A549 (cell line): Measurements from ENCODE around the gene USP49. TPM values are rescaled to one million over a fixed set of nuclear protein-coding genes. Genes with fewer than 3 reads are reported as not detected.

ENCODE experiments used
- ATAC-seq, 2 experiments: fragments of 200-7000 bp in 1 of 2; fragments of >200 bp in 1 of 2; cut with Nextera tagmentation in 1 of 2; cut with Tn5 transposase in 1 of 2; 3 replicates each; pipeline versions ENCODE4 v1.8.0 to v1.9.1; 2018 to 2020; ENCODE audit warnings: mild to moderate bottlenecking in 1 of 2, moderate library complexity in 1 of 2
- CTCF ChIA-PET: fragments of 300-600 bp; sonication (Branson Sonifier 250); formaldehyde crosslinking; extraction: SDS; loops from one replicate; lab custom pipeline; 2021; ENCODE audit warnings: antibody characterized with exemption, inconsistent platforms; lab: Yijun Ruan, JAX
- POLR2A ChIA-PET: fragments of 350-600 bp; formaldehyde crosslinking; extraction: SDS; loops from one replicate; lab custom pipeline; 2021; ENCODE audit warnings: antibody characterized with exemption, inconsistent platforms; lab: Yijun Ruan, JAX
- DNase-seq, 2 experiments: peaks; one replicate each; pipeline versions ENCODE4 v3.0.0 to v3.0.0-alpha.2; 2011 to 2016; ENCODE audit warnings: low read depth in 1 of 2, low spot score in 1 of 2
- FAIRE-seq: peaks from 2 replicates; lab custom pipeline; 2011; peaks lifted over from hg19 to GRCh38; lab: Jason Lieb, UNC
- H3K27ac ChIP-seq, 2 experiments: fragments of >200 bp; sonication (Bioruptor Twin); formaldehyde crosslinking; 3 replicates each; pipeline ENCODE4 v1.5.1; 2016 to 2017
- H3K4me1 ChIP-seq: fragments of >200 bp; sonication (Bioruptor Twin); formaldehyde crosslinking; 3 replicates; pipeline ENCODE4 v1.6.1; 2016
- H3K4me2 ChIP-seq: fragments of >200 bp; sonication (Bioruptor Twin); formaldehyde crosslinking; 3 replicates; pipeline ENCODE4 v1.6.1; 2016
- H3K4me3 ChIP-seq: fragments of >200 bp; sonication (Bioruptor Twin); formaldehyde crosslinking; 3 replicates; pipeline ENCODE4 v1.5.1; 2016
- H3K9me3 ChIP-seq: fragments of >200 bp; sonication (Bioruptor Twin); formaldehyde crosslinking; 3 replicates; pipeline ENCODE4 v1.6.1; 2016
- CBX2 ChIP-seq: fragments of 200-600 bp; sonication (generic); IDR thresholded peaks from 2 replicates; pipeline ENCODE4 v1.6.1; 2016; ENCODE audit warnings: low read depth, mild to moderate bottlenecking, borderline replicate concordance
- CHD2 ChIP-seq: fragments of 150-350 bp; IDR thresholded peaks from 2 replicates; pipeline ENCODE4 v1.6.1; 2014; ENCODE audit warnings: low read length; ENCODE audit not compliant: partially characterized antibody
- E2F6 ChIP-seq: IDR thresholded peaks from 2 replicates; pipeline ENCODE4 v1.6.1; 2012; ENCODE audit warnings: low read depth, borderline replicate concordance
- FOSL2 ChIP-seq, 2 experiments: fragments of 450-650 bp in 1 of 2; fragments of >200 bp in 1 of 2; sonication (Bioruptor Twin) in 1 of 2; formaldehyde crosslinking; IDR thresholded peaks; 2 replicates each; pipeline versions ENCODE4 v1.5.0 to v1.6.1; 2016 to 2020; ENCODE audit warnings: mild to moderate bottlenecking in 1 of 2, moderate library complexity in 1 of 2
- HDAC2 ChIP-seq: fragments of 200-600 bp; sonication (generic); IDR thresholded peaks from 2 replicates; pipeline ENCODE4 v1.6.1; 2016
- HEYL ChIP-seq: fragments of 250-450 bp; sonication (Bioruptor Pico); IDR thresholded peaks from 2 replicates; pipeline ENCODE4 v1.8.0; 2021; ENCODE audit warnings: mild to moderate bottlenecking, moderate library complexity
- HOXB13 ChIP-seq: fragments of 250-450 bp; sonication (Bioruptor Pico); IDR thresholded peaks from 2 replicates; pipeline ENCODE4 v1.5.0; 2020; ENCODE audit warnings: low read depth, mild to moderate bottlenecking, moderate library complexity
- HOXB5 ChIP-seq: fragments of 250-450 bp; sonication (Bioruptor Pico); IDR thresholded peaks from 2 replicates; pipeline ENCODE4 v1.5.0; 2020; ENCODE audit warnings: mild to moderate bottlenecking, moderate library complexity
- JUNB ChIP-seq: fragments of >200 bp; sonication (Bioruptor Twin); formaldehyde crosslinking; IDR thresholded peaks from 2 replicates; pipeline ENCODE4 v1.6.1; 2016
- KDM1A ChIP-seq: fragments of 200-600 bp; sonication (generic); IDR thresholded peaks from 2 replicates; pipeline ENCODE4 v1.6.1; 2016; ENCODE audit warnings: low read depth, mild to moderate bottlenecking
- KDM5A ChIP-seq: fragments of 200-600 bp; sonication (generic); IDR thresholded peaks from 2 replicates; pipeline ENCODE4 v1.6.1; 2016; ENCODE audit warnings: antibody characterized with exemption, mild to moderate bottlenecking
- MAFK ChIP-seq: fragments of 450-650 bp; IDR thresholded peaks from 2 replicates; pipeline ENCODE4 v1.6.1; 2014; ENCODE audit not compliant: partially characterized antibody
- MAZ ChIP-seq: fragments of 150-350 bp; IDR thresholded peaks from 2 replicates; pipeline ENCODE4 v1.6.1; 2014; ENCODE audit warnings: antibody characterized with exemption, low read depth, low read length, borderline replicate concordance
- NFE2L2 ChIP-seq: fragments of 150-350 bp; conservative IDR thresholded peaks from 2 replicates; pipeline ENCODE4 v1.6.1; 2014; ENCODE audit warnings: low read length
- NR3C1 ChIP-seq: fragments of >200 bp; sonication (Bioruptor Twin); formaldehyde crosslinking; IDR thresholded peaks from 3 replicates; pipeline ENCODE4 v1.6.1; 2017
- PHF8 ChIP-seq: fragments of 200-600 bp; sonication (generic); IDR thresholded peaks from 2 replicates; pipeline ENCODE4 v1.6.1; 2016; ENCODE audit warnings: low read depth, mild to moderate bottlenecking, antibody characterized with exemption, moderate library complexity, borderline replicate concordance
- POLR2A ChIP-seq: IDR thresholded peaks from 2 replicates; pipeline ENCODE4 v1.6.1; 2012; ENCODE audit warnings: mild to moderate bottlenecking, low read length
- POLR2AphosphoS2 ChIP-seq: conservative IDR thresholded peaks from 2 replicates; pipeline ENCODE4 v1.6.1; 2012; ENCODE audit warnings: low read length, improper control_type of control experiment, inconsistent platforms
- RAD21 ChIP-seq, 2 experiments: fragments of >200 bp in 1 of 2; sonication (Bioruptor Twin) in 1 of 2; formaldehyde crosslinking in 1 of 2; IDR thresholded peaks in 1 of 2; conservative IDR thresholded peaks in 1 of 2; 2 replicates in 1 of 2; 3 replicates in 1 of 2; pipeline ENCODE4 v1.6.1; 2012 to 2018; ENCODE audit warnings: inconsistent platforms in 1 of 2
- RARB ChIP-seq: fragments of 250-450 bp; sonication (Bioruptor Pico); IDR thresholded peaks from 2 replicates; pipeline ENCODE4 v1.8.0; 2021; ENCODE audit warnings: mild to moderate bottlenecking, moderate library complexity
- REST ChIP-seq: fragments of 200-600 bp; sonication (generic); IDR thresholded peaks from 2 replicates; pipeline ENCODE4 v1.6.1; 2016; ENCODE audit warnings: antibody characterized with exemption, mild to moderate bottlenecking, moderate library complexity
- RFX5 ChIP-seq: fragments of 450-650 bp; IDR thresholded peaks from 2 replicates; pipeline ENCODE4 v1.7.1; 2014; ENCODE audit warnings: antibody characterized with exemption, mild to moderate bottlenecking, moderate library complexity
- RNF2 ChIP-seq: fragments of 200-600 bp; sonication (generic); IDR thresholded peaks from 2 replicates; pipeline ENCODE4 v1.6.1; 2016; ENCODE audit warnings: low read depth, mild to moderate bottlenecking, antibody characterized with exemption, moderate library complexity, borderline replicate concordance
- SREBF2 ChIP-seq: fragments of 450-650 bp; IDR thresholded peaks from 2 replicates; pipeline ENCODE4 v1.6.1; 2014; ENCODE audit warnings: mild to moderate bottlenecking, moderate library complexity
- TFCP2L1 ChIP-seq: fragments of 250-450 bp; sonication (Bioruptor Pico); IDR thresholded peaks from 2 replicates; pipeline ENCODE4 v1.5.0; 2021; ENCODE audit warnings: mild to moderate bottlenecking
- USF2 ChIP-seq: fragments of 450-650 bp; IDR thresholded peaks from 2 replicates; pipeline ENCODE4 v1.6.1; 2014; ENCODE audit warnings: antibody characterized with exemption
- ZC3H11A ChIP-seq: fragments of 450-650 bp; IDR thresholded peaks from 2 replicates; pipeline ENCODE4 v1.6.1; 2014; ENCODE audit warnings: antibody characterized with exemption, mild to moderate bottlenecking
- ZFP36 ChIP-seq: fragments of 450-650 bp; IDR thresholded peaks from 2 replicates; pipeline ENCODE4 v1.6.1; 2014; ENCODE audit warnings: borderline replicate concordance; ENCODE audit not compliant: partially characterized antibody
- ZNF302 ChIP-seq: fragments of 250-450 bp; sonication (Bioruptor Pico); IDR thresholded peaks from 2 replicates; pipeline ENCODE4 v1.9.0; 2021; ENCODE audit warnings: inconsistent platforms, mild to moderate bottlenecking, moderate library complexity
- ZSCAN20 ChIP-seq: fragments of 250-450 bp; sonication (Bioruptor Pico); IDR thresholded peaks from 2 replicates; pipeline ENCODE4 v1.8.0; 2022; ENCODE audit warnings: mild to moderate bottlenecking, moderate library complexity
- WGBS: methylation state at CpG from one replicate; pipeline ENCODE4 v1.1.6; 2017; ENCODE audit errors: missing lambda C conversion rate; 5-methylcytosine and 5-hydroxymethylcytosine counted together
- polyA plus RNA-seq, 4 experiments: library from polyadenylated mRNA; depleted of rRNA in 3 of 4; stranded (reverse); fragments of >200 nt; fragmentation: RNase III in 1 of 4; extraction: RNeasy Plus Mini Kit Qiagen cat#74134 plus additional on column Dnase treatment in 1 of 4; gene quantifications; 2 replicates in 3 of 4; 3 replicates in 1 of 4; pipeline ENCODE4 v1.2.3, GENCODE V29; 2011 to 2017
- TF ChIP-seq, protein P1 (sequence below): fragments of 150-350 bp; IDR thresholded peaks from 2 replicates; pipeline ENCODE4 v1.6.1; 2014; ENCODE audit warnings: low read depth, mild to moderate bottlenecking, low read length
- TF ChIP-seq, protein P2 (sequence below): fragments of 250-450 bp; sonication (Bioruptor Pico); IDR thresholded peaks from 2 replicates; pipeline ENCODE4 v1.5.0; 2020; ENCODE audit warnings: low read depth, mild to moderate bottlenecking, moderate library complexity

USP49 gene
- polyA plus RNA-seq, 2 of the 4 experiments (the other 2 are of a cell fraction), result 2.9 to 4.3 TPM

DNA sequence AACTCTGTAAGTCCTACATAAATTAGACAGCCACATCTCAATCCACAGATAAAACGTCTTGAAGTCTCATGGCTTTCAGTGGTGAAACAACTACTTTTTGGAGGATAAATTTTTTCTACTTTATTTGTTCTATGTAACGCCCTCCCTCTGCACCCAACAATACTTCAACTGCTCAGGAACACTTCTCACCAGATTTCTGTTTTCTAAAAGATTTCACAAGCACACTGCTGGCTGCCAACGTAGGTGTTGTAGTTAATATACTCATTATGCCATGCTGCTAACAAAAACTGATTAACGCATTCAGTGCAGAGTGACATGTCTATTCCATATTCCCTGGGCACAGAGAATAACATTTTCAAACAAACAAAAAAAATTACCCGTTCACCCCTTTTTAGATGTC lies 10.2 kb downstream of the USP49 start:
- 73% methylated on average over 5 of the region's 5 CpGs for WGBS
- TF ChIP-seq SREBF2, result no peak
- TF ChIP-seq ZC3H11A, result no peak
- no peak for TF ChIP-seq USF2
- no peak for TF ChIP-seq JUNB
- no peak for TF ChIP-seq HOXB5 (CRISPR knock-in tag)
- TF ChIP-seq ZNF302 (CRISPR knock-in tag), result no peak
- TF ChIP-seq HDAC2, result no peak
- no peak for TF ChIP-seq RARB
- no peak for TF ChIP-seq RFX5
- no peak for TF ChIP-seq FOSL2 (IDR thresholded peaks at IDR 0.05)
- TF ChIP-seq FOSL2 (CRISPR knock-in tag; IDR thresholded peaks at IDR 0.05), result no peak
- no peak for TF ChIP-seq MAZ
- TF ChIP-seq NFE2L2, result no peak
- TF ChIP-seq, protein P1, sequence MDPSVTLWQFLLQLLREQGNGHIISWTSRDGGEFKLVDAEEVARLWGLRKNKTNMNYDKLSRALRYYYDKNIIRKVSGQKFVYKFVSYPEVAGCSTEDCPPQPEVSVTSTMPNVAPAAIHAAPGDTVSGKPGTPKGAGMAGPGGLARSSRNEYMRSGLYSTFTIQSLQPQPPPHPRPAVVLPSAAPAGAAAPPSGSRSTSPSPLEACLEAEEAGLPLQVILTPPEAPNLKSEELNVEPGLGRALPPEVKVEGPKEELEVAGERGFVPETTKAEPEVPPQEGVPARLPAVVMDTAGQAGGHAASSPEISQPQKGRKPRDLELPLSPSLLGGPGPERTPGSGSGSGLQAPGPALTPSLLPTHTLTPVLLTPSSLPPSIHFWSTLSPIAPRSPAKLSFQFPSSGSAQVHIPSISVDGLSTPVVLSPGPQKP, result no peak
- no peak for TF ChIP-seq RAD21 (conservative IDR thresholded peaks at IDR 0.05 in 1 of 2, IDR thresholded peaks at IDR 0.05 in 1 of 2)
- TF ChIP-seq POLR2AphosphoS2, result no peak
- no peak for TF ChIP-seq ZFP36
- TF ChIP-seq HOXB13 (CRISPR knock-in tag), result no peak
- TF ChIP-seq CBX2, result no peak
- no peak for TF ChIP-seq TFCP2L1
- TF ChIP-seq, protein P2, sequence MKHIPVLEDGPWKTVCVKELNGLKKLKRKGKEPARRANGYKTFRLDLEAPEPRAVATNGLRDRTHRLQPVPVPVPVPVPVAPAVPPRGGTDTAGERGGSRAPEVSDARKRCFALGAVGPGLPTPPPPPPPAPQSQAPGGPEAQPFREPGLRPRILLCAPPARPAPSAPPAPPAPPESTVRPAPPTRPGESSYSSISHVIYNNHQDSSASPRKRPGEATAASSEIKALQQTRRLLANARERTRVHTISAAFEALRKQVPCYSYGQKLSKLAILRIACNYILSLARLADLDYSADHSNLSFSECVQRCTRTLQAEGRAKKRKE (CRISPR knock-in tag), result no peak
- H3K9me3 ChIP-seq, result no peaks in the 10 kb centered on the region
- no peaks in the 10 kb centered on the region; the same call in 2 of the 3 replicates for H3K4me1 ChIP-seq
- FAIRE-seq, result no peak
- no peak overlapping the region for H3K27ac ChIP-seq
- no peak for DNase-seq
- ChIA-PET CTCF (no interaction called here), POLR2A (no interaction called here)
- H3K4me2 ChIP-seq, result no peak overlapping the region
- no peak for ATAC-seq
- H3K4me3 ChIP-seq, result no peak overlapping the region

- no peak for FAIRE-seq
- TF ChIP-seq PHF8, result no peak
- no peak for TF ChIP-seq KDM1A
- TF ChIP-seq ZSCAN20 (CRISPR knock-in tag), result no peak
- TF ChIP-seq HOXB5 (CRISPR knock-in tag), result no peak
- TF ChIP-seq KDM5A, result no peak
- TF ChIP-seq POLR2A, result no peak
- TF ChIP-seq JUNB, result no peak
- no peak for TF ChIP-seq REST
- TF ChIP-seq CHD2, result no peak
- TF ChIP-seq NR3C1, result no peak
- no peak for TF ChIP-seq ZFP36
- TF ChIP-seq MAFK, result no peak
- TF ChIP-seq RNF2, result no peak
- no peak for TF ChIP-seq HEYL (CRISPR knock-in tag)
- TF ChIP-seq E2F6, result no peak
Measured at GRCh38 chr6:41881506-41881905, 13.7 kb downstream of the USP49 start.

More at GRCh38 chr6:41881506-41881905, 13.7 kb downstream of the USP49 start:
- Histone ChIP-seq H3K9me3 (no peaks in the 10 kb centered on the region), H3K27ac (no peak overlapping the region), H3K4me3 (no peak overlapping the region), H3K4me1 (peaks cover 14% of the 10 kb centered on the region; the same call in 1 of the 3 replicates), H3K4me2 (no peak overlapping the region)
- ATAC-seq (no peak), DNase-seq (no peak)
- ChIA-PET POLR2A (no interaction called here), CTCF (no interaction called here)
- 86% methylated on average over 1 of the region's 1 CpG for WGBS
